ELF-1 (cell line): ENCODE data around the gene WDR20.
"Not testable (repeated sequence)": the region's sequence is repeated elsewhere in the genome, so short reads cannot be mapped to it uniquely, and the experiment has no call there.

Source experiments
- DNase-seq: peaks from one replicate; pipeline ENCODE4 v3.0.0-alpha.2; 2016; ENCODE audit warnings: low read depth, low spot score

WDR20 gene

DNA sequence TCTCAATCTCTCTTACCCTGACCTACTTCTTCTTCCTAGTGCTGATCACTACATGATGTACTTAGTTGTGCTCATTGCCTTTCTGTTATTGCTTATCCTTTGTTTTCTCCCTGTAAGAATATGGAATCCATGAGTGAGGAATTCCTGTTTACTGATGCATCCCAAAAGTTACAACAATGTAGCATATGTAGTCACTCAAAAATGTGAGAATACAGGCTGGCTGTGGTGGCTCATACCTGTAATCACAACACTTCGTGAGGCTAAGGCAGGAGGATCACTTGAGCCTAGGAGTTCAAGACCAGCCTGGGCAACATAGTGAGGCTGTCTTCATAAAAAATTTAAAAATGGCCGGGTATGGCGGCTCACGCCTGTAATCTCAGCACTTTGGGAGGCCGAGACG is 8.0 kb upstream of the WDR20 start:
- no peak for DNase-seq

DNA sequence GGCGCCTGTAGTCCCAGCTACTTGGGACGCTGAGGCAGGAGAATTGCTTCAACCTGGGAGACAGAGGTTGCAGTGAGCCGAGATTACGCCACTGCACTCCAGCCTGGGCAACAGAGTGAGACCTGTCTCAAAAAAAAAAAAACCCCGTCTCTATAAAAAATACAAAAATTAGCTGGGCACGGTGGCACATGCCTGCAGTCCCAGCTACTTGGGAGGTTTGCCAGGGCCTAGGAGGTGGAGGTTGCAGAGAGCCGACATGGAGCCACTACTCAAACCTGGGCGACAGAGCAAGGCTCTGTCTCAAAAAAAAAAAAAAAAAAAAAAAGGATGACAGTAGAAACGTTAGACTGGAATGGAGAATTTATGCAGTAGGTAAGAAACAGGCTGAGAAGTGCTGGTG is 5.7 kb upstream of the WDR20 start:
- not testable (repeated sequence) for DNase-seq

- not testable (repeated sequence) for DNase-seq
These were observed 5.0 kb upstream of the WDR20 start for GRCh38 chr14:102134719-102135118.

GRCh38 chr14:102135456-102135855 is 4.2 kb upstream of the WDR20 start:
- DNase-seq, result not testable (repeated sequence)

GRCh38 chr14:102138535-102138934 is 1.2 kb upstream of the WDR20 start:
- DNase-seq, result no peak

DNA sequence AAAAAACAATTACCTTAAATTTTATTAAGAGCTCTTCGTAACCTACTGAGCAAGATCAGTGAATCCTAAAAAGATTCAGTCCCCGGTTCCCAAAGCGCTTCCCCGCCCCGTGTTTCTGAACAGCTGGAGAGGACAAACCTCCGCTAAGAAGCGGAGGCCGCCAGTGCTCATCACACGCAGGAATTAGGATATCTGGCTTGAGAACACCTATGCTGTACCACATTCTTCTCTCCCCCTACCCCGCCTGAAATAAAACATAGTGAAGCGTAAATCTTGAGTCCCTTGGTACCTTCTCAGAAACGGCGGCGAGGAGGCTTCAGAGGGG is 774 bp upstream of the WDR20 start:
- no peak for DNase-seq

- peak; percentile 43 for DNase-seq
These were observed 491 bp downstream of the WDR20 start for GRCh38 chr14:102140027-102140749.

DNA sequence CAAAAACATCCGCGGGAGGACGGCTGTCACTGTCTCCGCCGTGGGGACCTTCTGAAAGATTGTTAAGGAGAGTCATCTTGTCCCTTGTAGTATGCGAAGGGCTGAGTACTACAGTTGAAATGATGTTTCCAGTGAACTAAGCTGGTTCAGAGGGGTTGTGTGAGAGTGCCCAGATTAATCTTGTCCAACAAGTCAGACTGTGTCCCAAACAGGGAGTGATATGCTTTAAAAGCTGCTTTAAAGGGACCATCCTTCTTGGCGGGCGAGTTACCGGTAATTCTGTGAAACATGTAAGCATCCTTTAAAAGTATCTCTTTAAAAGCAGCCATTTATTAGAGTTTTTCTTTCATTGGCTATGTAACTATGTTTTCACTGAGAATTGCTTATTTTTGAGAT is 1.1 kb downstream of the WDR20 start:
- no peak for DNase-seq

DNA sequence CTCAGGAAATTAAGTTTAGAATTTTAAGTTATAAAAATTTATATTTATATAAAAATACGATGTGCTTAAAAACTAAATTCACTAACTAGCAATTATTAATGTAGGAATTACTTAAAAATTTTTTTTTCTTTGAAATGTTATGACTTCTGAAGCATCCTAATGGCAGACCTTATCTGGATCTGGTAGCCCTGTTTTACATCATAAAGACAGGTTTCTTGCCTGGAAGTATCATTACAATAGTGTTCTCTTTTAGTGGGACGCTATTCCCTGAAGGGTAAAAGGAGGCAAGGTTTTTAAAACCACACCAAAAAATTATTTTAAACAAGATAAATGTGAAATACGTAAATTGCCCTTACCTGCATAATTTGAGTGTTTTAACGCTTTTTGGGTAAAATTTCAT is 2.1 kb downstream of the WDR20 start:
- DNase-seq, result no peak

DNA sequence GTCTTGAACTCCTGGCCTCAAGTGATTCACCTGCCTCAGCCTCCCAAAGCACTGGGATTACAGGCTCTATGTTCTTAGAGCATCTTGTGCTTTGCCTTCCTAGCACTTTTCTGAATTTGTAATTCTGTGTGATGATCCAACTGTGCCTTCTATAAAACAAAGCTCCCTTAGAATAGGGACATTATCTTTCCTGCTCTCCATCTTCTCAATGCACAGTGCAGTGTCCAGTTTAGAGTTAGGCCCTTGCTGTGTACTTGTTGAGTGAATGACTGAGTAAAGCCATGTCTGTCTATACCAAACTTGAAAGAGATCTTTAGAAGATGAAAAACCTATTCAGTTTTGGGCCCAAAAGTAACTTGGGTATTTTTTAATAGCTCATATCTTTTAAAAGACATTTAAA is 5.2 kb downstream of the WDR20 start:
- no peak for DNase-seq

DNA sequence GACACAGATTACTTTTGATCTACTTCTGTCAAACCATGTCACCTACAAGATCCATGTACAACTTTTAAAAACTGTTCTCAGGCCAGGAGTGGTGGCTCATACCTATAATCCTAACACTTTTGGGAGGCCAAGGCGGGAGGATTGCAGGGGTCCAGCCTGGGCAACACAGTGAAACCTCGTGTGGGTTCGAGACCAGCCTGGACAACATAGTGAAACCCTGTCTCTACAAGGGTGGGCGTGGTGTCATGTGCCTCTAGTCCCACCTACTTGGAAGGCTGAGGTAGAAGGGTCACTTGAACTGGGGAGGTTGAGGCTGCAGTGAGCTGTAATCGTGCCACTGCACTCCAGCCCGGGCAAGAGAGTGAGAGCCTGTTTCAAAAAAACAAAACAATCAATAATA is 5.7 kb downstream of the WDR20 start:
- no peak for DNase-seq

GRCh38 chr14:102146423-102146822 is 6.7 kb downstream of the WDR20 start:
- DNase-seq, result no peak

- no peak for DNase-seq
These were observed 10.4 kb downstream of the WDR20 start for GRCh38 chr14:102150083-102150482.

GRCh38 chr14:102150744-102151143 is 11.0 kb downstream of the WDR20 start:
- DNase-seq, result no peak

GRCh38 chr14:102151411-102151810 is 11.7 kb downstream of the WDR20 start:
- not testable (repeated sequence) for DNase-seq

- no peak for DNase-seq
These were observed 14.4 kb downstream of the WDR20 start for GRCh38 chr14:102154121-102154520.

GRCh38 chr14:102154821-102155549 is 15.3 kb downstream of the WDR20 start:
- DNase-seq, result peak; percentile 39

DNA sequence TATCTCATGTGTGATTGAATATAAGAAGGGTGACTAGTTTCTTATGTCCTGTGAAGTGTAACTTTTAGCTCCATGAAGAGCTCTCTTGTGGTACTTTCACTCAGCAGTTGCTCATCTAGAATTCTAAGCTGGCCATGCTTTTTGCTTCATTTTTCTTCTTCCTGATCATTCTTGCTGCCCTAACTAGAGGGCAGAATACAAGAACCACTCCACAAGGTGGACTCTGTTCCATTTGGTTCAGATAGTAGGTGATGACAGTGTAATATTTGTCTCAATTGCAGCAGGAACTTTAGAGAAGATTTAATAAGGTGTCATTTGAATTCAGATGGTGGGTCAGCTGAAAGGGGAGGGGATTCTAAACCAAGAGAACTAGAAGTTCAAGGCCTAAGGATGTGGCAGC is 17.6 kb downstream of the WDR20 start:
- no peak for DNase-seq

- no peak for DNase-seq
These were observed 19.1 kb downstream of the WDR20 start for GRCh38 chr14:102158797-102159196.

DNA sequence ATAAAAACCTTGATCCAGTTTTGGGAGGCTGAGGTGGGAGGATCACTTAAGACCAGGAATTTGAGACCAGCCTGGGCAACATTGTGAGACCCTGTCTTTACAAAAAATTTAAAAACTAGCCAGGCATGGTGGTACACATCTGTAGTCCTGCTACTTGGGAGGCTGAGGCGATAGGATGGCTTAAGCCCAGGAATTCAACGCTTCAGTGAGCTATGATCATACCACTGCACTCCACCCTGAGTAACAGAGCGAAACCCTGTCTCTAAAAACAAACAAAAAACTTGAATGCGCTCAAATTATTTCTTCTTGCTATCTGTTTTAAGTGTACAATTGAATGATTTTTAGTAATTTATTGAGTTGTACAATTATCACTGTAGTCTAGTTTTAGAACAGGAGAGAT is 20.1 kb downstream of the WDR20 start:
- DNase-seq, result no peak

DNA sequence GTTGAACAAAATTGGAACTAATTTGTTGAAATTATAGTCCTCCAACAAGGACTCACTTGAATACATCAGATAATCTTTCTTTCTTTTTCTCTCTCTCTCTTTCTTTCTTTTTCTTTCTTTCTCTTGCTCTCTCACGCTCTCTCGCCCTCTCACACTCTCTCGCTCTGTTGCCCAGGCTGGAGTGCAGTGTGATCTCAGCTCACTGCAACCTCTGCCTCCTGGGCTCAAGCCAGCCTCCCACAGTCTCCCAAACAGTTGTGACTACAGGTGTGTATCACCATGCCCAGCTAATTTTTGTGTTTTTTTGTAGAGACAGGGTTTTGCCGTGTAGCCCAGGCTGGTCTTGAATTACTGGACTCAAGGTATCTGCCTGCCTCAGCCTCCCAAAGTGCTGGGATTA is 22.8 kb downstream of the WDR20 start:
- no peak for DNase-seq

DNA sequence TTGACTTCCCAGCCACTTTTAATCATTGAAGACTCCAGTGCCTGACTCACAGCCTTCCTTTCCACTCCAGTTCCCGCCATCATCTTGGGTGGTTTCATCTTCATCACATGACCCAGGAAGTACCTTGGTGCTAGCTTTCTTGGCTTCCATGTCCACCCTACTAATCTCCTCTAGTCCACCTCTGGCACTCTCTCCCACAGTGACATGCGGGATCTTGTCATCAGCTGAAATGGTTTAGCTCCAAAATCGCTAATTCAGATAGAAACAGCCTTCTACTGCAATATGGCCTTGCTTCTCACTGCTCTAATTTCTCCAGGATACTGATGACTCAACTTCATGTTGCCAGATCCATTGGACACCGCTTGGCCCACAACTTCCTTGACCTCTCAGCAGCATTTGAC is 24.5 kb downstream of the WDR20 start:
- DNase-seq, result no peak

GRCh38 chr14:102164965-102165364 is 25.3 kb downstream of the WDR20 start:
- no peak for DNase-seq

DNA sequence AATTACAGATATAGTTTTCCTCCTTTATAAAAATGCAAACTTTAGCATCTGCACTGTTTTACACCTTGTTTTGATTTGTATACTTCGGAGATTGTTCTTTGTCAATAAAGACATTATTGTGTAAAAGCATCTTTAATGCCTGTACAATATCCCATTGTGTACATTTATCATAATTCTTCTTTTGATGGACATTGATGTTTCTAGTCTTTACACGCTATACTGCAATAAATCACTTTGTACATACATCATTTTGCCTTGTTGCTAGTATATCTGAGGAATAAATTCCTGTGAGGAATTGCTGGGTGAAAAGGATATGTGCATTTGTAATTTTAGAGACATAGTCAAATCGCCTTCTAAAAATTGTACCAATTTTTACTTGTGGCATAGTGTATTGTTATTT is 30.4 kb downstream of the WDR20 start:
- no peak for DNase-seq
